ENCODE data around the gene CNTNAP2. TPM values are rescaled to one million over a fixed set of nuclear protein-coding genes. Genes with fewer than 3 reads are reported as not detected.

The CNTNAP2 gene
- total RNA-seq, 2 experiments from 2014 or later: not detected

- ATAC-seq (ENCODE audit: poor library complexity) (no peak), DNase-seq (no peak)
- Mint-ChIP-seq H3K27me3 (no peaks in the 10 kb centered on the region), H3K27ac (no peak overlapping the region), H3K36me3 (ENCODE audit: low read depth) (no peaks in the 10 kb centered on the region), H3K4me3 (no peak overlapping the region), H3K4me1 (ENCODE audit: low read depth) (no peaks in the 10 kb centered on the region), H3K9me3 (no peaks in the 10 kb centered on the region)
- ChIA-PET CTCF (no interaction called here), POLR2A (no interaction called here)
- intact Hi-C loops (cut with DNase I, micrococcal nuclease): no loop called here
- H3K9me3 ChIP-seq (ENCODE audit: control insufficient read depth in 1 of 2, insufficient read depth in 1 of 2, low read length in 2 of 2): no peaks in the 10 kb centered on the region
- H3K27me3 ChIP-seq (ENCODE audit: control insufficient read depth in 1 of 2, insufficient read depth in 2 of 2, low read length in 2 of 2): no peaks in the 10 kb centered on the region
- no peak overlapping the region for H3K4me3 ChIP-seq (ENCODE audit: low read length)
- no peaks in the 10 kb centered on the region for H3K36me3 ChIP-seq (ENCODE audit: insufficient read depth, low read length)
- H3K27ac ChIP-seq (ENCODE audit: low read depth in 1 of 2, low read length in 2 of 2): no peak overlapping the region
- H3K4me1 ChIP-seq (ENCODE audit: insufficient read depth, low read length): no peaks in the 10 kb centered on the region
- TF ChIP-seq, protein P1, sequence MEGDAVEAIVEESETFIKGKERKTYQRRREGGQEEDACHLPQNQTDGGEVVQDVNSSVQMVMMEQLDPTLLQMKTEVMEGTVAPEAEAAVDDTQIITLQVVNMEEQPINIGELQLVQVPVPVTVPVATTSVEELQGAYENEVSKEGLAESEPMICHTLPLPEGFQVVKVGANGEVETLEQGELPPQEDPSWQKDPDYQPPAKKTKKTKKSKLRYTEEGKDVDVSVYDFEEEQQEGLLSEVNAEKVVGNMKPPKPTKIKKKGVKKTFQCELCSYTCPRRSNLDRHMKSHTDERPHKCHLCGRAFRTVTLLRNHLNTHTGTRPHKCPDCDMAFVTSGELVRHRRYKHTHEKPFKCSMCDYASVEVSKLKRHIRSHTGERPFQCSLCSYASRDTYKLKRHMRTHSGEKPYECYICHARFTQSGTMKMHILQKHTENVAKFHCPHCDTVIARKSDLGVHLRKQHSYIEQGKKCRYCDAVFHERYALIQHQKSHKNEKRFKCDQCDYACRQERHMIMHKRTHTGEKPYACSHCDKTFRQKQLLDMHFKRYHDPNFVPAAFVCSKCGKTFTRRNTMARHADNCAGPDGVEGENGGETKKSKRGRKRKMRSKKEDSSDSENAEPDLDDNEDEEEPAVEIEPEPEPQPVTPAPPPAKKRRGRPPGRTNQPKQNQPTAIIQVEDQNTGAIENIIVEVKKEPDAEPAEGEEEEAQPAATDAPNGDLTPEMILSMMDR (IDR thresholded peaks at IDR 0.05): no peak
Observed at GRCh38 chr7:147878912-147879661, 1762.5 kb downstream of the CNTNAP2 start.

GRCh38 chr7:147885869-147886268, 1769.3 kb downstream of the CNTNAP2 start:
- H3K36me3 Mint-ChIP-seq (ENCODE audit: low read depth): no peaks in the 10 kb centered on the region
- Histone ChIP-seq H3K4me1 (ENCODE audit: insufficient read depth, low read length) (no peaks in the 10 kb centered on the region), H3K27me3 (ENCODE audit: control insufficient read depth in 1 of 2, insufficient read depth in 2 of 2, low read length in 2 of 2) (no peaks in the 10 kb centered on the region), H3K27ac (ENCODE audit: low read depth in 1 of 2, low read length in 2 of 2) (no peak overlapping the region), H3K36me3 (ENCODE audit: insufficient read depth, low read length) (no peaks in the 10 kb centered on the region), H3K9me3 (ENCODE audit: control insufficient read depth in 1 of 2, insufficient read depth in 1 of 2, low read length in 2 of 2) (peaks cover 0 to 3% of the 10 kb centered on the region in 2 experiments), H3K4me3 (ENCODE audit: low read length) (no peak overlapping the region)
- TF ChIP-seq, protein P1 (IDR thresholded peaks at IDR 0.05): no peak
- intact Hi-C loops (cut with DNase I, micrococcal nuclease): no loop called here
- no peak overlapping the region for H3K4me3 Mint-ChIP-seq
- DNase-seq (peak in 3 of 14 experiments; percentile 1 to 10 (median 9)), ATAC-seq (ENCODE audit: poor library complexity) (no peak)
- H3K9me3 Mint-ChIP-seq: no peaks in the 10 kb centered on the region
- H3K27ac Mint-ChIP-seq: no peak overlapping the region
- ChIA-PET POLR2A (no interaction called here), CTCF (no interaction called here)
- peaks cover 4% of the 10 kb centered on the region for H3K27me3 Mint-ChIP-seq
- H3K4me1 Mint-ChIP-seq (ENCODE audit: low read depth): no peaks in the 10 kb centered on the region

DNA sequence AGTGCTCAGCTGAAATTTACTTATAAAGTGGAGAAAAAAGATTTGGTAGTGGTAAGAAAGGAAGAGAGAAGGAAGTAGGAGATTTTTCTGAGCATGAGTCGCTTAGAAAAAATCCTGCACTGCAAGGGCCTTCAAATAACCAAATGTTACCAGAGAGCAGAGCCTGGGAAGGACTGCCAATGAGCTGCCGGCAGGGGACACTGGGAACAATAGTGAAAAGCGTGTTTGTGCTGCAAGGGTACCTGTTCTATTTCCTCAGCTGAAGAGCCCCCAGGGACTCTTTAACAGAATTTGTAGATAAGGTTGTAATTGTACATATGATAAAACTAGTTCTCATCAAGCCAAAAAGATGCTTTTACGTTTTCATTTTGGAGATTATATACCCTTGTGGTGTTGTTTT, 1777.7 kb downstream of the CNTNAP2 start:
- DNase-seq (no peak), ATAC-seq (ENCODE audit: poor library complexity) (no peak)
- ChIA-PET CTCF (no interaction called here), POLR2A (no interaction called here)
- Mint-ChIP-seq H3K4me1 (ENCODE audit: low read depth) (no peaks in the 10 kb centered on the region), H3K36me3 (ENCODE audit: low read depth) (no peaks in the 10 kb centered on the region), H3K9me3 (no peaks in the 10 kb centered on the region), H3K4me3 (no peak overlapping the region), H3K27me3 (no peaks in the 10 kb centered on the region), H3K27ac (no peak overlapping the region)
- Histone ChIP-seq H3K9me3 (ENCODE audit: control insufficient read depth in 1 of 2, insufficient read depth in 1 of 2, low read length in 2 of 2) (no peaks in the 10 kb centered on the region), H3K27me3 (ENCODE audit: control insufficient read depth in 1 of 2, insufficient read depth in 2 of 2, low read length in 2 of 2) (no peaks in the 10 kb centered on the region), H3K4me3 (ENCODE audit: low read length) (no peak overlapping the region), H3K27ac (ENCODE audit: low read depth in 1 of 2, low read length in 2 of 2) (no peak overlapping the region), H3K4me1 (ENCODE audit: insufficient read depth, low read length) (no peaks in the 10 kb centered on the region), H3K36me3 (ENCODE audit: insufficient read depth, low read length) (no peaks in the 10 kb centered on the region)
- TF ChIP-seq, protein P1 (IDR thresholded peaks at IDR 0.05): no peak
- intact Hi-C loops (cut with DNase I, micrococcal nuclease): no loop called here

Data from CD4-positive, alpha-beta T cell (primary cell).